Esophagus (tissue), 2 donors: ENCODE results near the gene B9D2. TPM values are rescaled to one million over a fixed set of nuclear protein-coding genes. Genes with fewer than 3 reads are reported as not detected.

ENCODE experiments used
- H3K27ac ChIP-seq, 2 donors: one replicate each; pipeline ENCODE4 v1.5.1; 2013; ENCODE audit warnings: low read depth in 2 of 2, mild to moderate bottlenecking in 2 of 2, inconsistent platforms in 1 of 2, low read length in 1 of 2, moderate library complexity in 1 of 2
- H3K27me3 ChIP-seq, 2 donors: one replicate each; pipeline ENCODE4 v1.6.1; 2013; ENCODE audit warnings: low read length in 2 of 2, control low read depth in 1 of 2, mild to moderate bottlenecking in 1 of 2; ENCODE audit not compliant: insufficient read depth in 2 of 2, control insufficient read depth in 1 of 2
- H3K36me3 ChIP-seq, 2 donors: one replicate each; pipeline ENCODE4 v1.6.1; 2013; ENCODE audit warnings: low read length in 1 of 2; ENCODE audit not compliant: control insufficient read depth in 2 of 2, insufficient read depth in 2 of 2
- H3K4me1 ChIP-seq, 2 donors: one replicate each; pipeline ENCODE4 v1.6.1; 2013; ENCODE audit warnings: low read length in 1 of 2; ENCODE audit not compliant: control insufficient read depth in 2 of 2, insufficient read depth in 2 of 2
- H3K4me3 ChIP-seq, 2 donors: one replicate each; pipeline ENCODE4 v1.5.1; 2013; ENCODE audit warnings: low read length in 2 of 2, mild to moderate bottlenecking in 2 of 2, low read depth in 1 of 2, moderate library complexity in 1 of 2
- H3K9me3 ChIP-seq, 2 donors: one replicate each; pipeline ENCODE4 v1.6.1; 2013; ENCODE audit warnings: mild to moderate bottlenecking in 2 of 2, low read depth in 1 of 2, low read length in 1 of 2, moderate library complexity in 1 of 2; ENCODE audit not compliant: control insufficient read depth in 2 of 2, insufficient read depth in 1 of 2
- WGBS, 2 donors: extraction: QIAGEN DNeasy Blood & Tissue Kit; methylation state at CpG; one replicate each; pipeline ENCODE4 v1.1.7; 2013; 5-methylcytosine and 5-hydroxymethylcytosine counted together
- polyA plus RNA-seq, 2 donors: library from polyadenylated mRNA; stranded (reverse); fragments of 200-250 nt; gene quantifications; one replicate each; pipeline ENCODE4 v1.2.3, GENCODE V29; 2013
- donor health status: healthy with polysubstance abuse.
- donor health status: Bipolar disorder and iron deficiency.

Gene B9D2
- polyA plus RNA-seq, 2 donors, result 3.1 to 6.0 TPM

DNA sequence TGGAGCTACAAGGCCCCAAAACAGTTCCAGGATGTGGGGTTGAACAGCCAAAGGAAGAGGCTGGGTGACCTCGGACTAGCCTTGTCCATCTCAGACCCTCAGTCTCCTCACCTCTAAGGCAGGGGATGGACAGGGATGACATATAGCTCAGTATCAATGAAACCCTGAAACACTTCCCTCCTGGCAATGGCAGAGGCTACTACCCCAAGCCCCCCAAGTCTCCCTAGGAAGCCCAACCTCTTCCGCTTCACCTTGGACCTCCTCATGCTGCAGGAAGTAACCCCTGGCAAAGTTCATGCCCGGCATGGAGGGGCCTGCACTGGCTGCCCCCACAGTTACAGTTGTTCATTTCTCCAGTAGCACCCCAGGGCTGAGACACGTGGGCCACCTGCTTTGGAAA, 43.4 kb downstream of the B9D2 start:
- no peak overlapping the region for H3K27ac ChIP-seq
- peaks cover 8 to 56% of the 10 kb centered on the region in 2 donors for H3K36me3 ChIP-seq
- 84 to 85% methylated on average over 4 of the region's 4 CpGs for WGBS, 2 donors

DNA sequence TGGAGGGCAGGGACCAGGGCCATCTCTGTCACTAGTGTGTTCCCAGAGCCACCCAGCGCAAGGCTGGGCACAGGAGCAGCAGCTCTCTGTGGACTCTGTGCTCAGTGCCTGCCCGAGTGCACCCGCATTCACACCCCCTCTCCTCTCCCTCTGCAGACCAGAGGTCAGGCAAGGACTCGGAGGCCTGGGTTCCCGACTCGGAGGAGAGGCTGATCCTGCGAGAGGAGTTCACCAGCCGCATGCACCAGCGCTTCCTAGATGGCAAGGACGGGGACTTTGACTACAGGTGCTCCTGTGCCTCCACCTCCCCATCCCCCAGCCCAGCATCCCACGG, 43.8 kb downstream of the B9D2 start:
- Histone ChIP-seq H3K4me1 (peaks cover 2 to 9% of the 10 kb centered on the region in 2 donors), H3K36me3 (peaks cover 8 to 56% of the 10 kb centered on the region in 2 donors), H3K9me3 (peaks cover 0 to 1% of the 10 kb centered on the region in 2 donors), H3K27ac (no peak overlapping the region), H3K4me3 (no peak overlapping the region), H3K27me3 (no peaks in the 10 kb centered on the region)
- WGBS, 2 donors, result 84 to 92% methylated on average over 9 to 11 of the region's 11 CpGs

More for the DNA sequence above, 43.4 kb downstream of the B9D2 start:
- no peaks in the 10 kb centered on the region for H3K27me3 ChIP-seq
- peaks cover 0 to 1% of the 10 kb centered on the region in 2 donors for H3K9me3 ChIP-seq
- no peak overlapping the region for H3K4me3 ChIP-seq
- H3K4me1 ChIP-seq, result peaks cover 2 to 13% of the 10 kb centered on the region in 2 donors

DNA sequence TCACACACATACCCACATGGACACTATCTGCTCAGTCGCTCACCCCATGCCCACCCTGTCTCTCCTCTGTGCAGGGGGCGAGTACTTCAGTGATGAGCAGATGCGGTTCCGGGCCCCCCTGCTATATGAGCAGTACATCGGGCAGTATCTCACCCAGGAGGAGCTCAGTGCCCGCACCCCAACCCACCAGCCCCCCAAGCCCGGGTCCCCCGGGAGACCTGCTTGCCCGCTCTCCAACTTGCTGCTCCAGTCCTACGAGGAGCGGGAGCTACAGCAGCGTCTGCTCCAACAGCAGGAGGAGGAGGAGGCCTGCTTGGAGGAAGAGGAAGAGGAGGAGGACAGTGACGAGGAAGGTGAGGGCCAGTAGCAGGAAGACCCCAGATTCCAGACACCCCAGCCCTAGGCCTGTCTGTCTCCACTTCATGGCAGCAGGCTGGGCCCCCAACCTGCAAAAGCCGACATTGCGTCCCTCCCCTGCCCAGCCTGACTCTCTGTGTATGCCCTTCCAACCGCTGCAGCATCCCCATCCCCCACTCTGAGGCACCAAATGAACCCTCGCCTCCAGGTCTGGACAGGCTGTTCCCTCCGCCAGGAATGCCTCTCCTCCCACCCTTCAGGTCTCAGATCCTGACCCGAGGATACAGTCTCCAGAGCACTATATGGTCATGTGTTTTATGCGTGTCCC, 44.3 kb downstream of the B9D2 start:
- peaks cover 2 to 8% of the 10 kb centered on the region in 2 donors for H3K4me1 ChIP-seq
- peaks cover 8 to 56% of the 10 kb centered on the region in 2 donors for H3K36me3 ChIP-seq
- H3K4me3 ChIP-seq, result no peak overlapping the region
- H3K9me3 ChIP-seq, result peaks cover 0 to 1% of the 10 kb centered on the region in 2 donors
- 83 to 85% methylated on average over 19 to 20 of the region's 20 CpGs for WGBS, 2 donors
- H3K27me3 ChIP-seq, result no peaks in the 10 kb centered on the region
- H3K27ac ChIP-seq, result no peak overlapping the region

DNA sequence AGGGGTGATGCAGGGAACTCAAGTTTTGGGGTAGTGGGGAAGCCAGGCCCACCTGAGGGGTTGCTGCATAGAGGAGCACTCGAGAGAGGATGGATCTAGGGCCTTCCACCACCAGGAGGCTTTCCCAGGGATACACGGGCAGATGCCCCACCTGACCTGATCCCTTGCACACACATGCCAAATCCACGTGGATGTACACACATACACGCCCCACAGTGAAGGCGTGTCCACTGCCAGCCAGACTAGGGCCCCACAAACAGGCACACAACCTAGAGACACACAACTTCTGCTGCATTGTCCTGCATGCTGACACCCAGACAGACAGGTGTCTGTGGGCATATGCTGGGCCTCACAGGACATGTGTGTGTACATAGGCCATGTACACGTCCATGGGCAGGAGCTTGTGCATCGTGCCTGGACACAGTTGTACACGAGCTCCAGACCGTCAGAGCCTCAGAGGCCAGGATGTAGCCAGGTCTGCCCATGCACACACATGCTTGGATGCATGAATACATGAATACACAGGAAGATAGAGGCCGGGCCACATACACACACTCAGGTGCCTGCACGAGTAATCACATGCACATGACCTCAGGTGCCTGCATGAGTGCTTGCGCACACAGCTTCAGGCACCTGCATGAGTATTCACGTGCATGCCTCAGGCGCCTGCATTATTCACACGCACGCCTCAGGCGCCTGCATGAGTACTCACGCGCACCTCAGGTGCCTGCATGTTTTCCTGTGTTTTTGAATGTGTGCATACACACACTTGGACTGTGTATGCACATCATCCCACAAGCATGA, 45.1 kb downstream of the B9D2 start:
- H3K27ac ChIP-seq, result no peak overlapping the region
- H3K4me3 ChIP-seq, result no peak overlapping the region
- 73 to 77% methylated on average over 19 of the region's 19 CpGs for WGBS, 2 donors
- peaks cover 2 to 8% of the 10 kb centered on the region in 2 donors for H3K4me1 ChIP-seq
- H3K9me3 ChIP-seq, result peaks cover 0 to 1% of the 10 kb centered on the region in 2 donors
- peaks cover 8 to 56% of the 10 kb centered on the region in 2 donors for H3K36me3 ChIP-seq
- H3K27me3 ChIP-seq, result no peaks in the 10 kb centered on the region

DNA sequence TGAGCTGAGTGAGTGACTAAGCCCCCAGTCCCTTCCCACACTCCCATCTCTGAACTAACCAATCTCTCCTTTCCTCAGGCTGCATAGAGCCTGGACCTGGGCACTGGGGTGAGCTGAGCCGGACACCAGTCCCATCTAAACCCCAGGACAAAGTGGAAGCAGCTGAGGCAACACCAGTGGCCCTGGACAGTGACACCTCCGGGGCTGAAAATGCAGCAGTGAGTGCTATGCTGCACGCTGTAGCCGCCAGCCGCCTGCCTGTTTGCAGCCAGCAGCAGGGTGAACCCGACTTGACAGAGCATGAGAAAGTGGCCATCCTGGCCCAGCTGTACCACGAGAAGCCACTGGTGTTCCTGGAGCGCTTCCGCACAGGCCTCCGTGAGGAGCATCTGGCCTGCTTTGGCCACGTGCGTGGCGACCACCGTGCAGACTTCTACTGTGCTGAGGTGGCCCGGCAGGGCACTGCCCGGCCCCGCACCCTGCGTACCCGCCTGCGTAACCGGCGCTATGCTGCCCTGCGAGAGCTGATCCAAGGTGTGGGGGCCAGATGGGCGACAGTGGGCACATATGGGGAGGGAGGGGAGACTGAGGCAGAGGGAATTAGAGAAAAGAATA, 47.5 kb downstream of the B9D2 start:
- Histone ChIP-seq H3K27me3 (no peaks in the 10 kb centered on the region), H3K9me3 (peaks cover 0 to 1% of the 10 kb centered on the region in 2 donors), H3K4me1 (peaks cover 2 to 4% of the 10 kb centered on the region in 2 donors), H3K4me3 (no peak overlapping the region), H3K36me3 (peaks cover 6 to 55% of the 10 kb centered on the region in 2 donors), H3K27ac (no peak overlapping the region)
- WGBS, 2 donors, result 96% methylated on average over 24 of the region's 24 CpGs

DNA sequence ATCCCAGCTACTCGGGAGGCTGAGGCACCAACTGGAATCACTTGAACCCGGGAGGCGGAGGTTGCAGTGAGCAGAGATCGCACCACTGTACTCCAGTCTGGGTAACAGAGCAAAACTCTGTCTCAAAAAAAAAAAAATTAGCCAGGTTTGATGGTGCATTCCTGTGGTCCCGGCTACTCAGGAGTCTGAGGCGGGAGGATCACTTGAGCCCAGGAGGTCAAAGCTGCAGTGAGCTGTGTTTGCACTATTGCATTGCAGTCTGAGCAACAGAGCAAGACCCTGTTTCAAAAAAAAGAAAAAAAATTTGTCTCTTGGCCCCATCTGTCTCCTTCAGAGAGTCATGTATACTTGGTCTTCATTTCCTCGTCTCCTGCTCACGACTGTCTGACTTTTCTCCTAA, 52.3 kb downstream of the B9D2 start:
- Histone ChIP-seq H3K9me3 (peaks cover 0 to under 1% of the 10 kb centered on the region in 2 donors), H3K4me1 (peaks cover 2 to 5% of the 10 kb centered on the region in 2 donors), H3K4me3 (no peak overlapping the region), H3K36me3 (peaks cover 4 to 21% of the 10 kb centered on the region in 2 donors), H3K27ac (no peak overlapping the region), H3K27me3 (no peaks in the 10 kb centered on the region)
- WGBS, 2 donors, result 87 to 89% methylated on average over 8 of the region's 8 CpGs

DNA sequence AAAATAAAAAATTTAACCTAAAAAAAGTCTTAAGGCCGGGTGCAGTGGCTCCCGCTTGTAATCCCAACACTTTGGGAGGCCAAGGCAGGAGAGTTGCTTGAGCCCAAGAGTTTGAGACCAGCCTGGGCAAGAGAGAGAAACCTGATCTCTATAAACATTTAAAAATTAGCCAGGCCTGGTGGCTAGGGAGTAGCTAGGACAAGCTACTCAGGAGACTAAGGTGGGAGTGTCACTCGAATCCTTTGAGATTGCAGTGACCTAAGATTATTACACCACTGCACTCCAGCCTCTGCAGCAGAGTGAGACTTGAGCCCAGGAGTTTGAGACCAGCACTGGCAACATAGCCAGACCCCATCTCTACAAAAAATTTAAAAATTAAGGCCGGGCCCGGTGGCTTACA, 52.9 kb downstream of the B9D2 start:
- 50 to 61% methylated on average over 5 of the region's 5 CpGs for WGBS, 2 donors
- Histone ChIP-seq H3K36me3 (peaks cover 5 to 21% of the 10 kb centered on the region in 2 donors), H3K27me3 (no peaks in the 10 kb centered on the region), H3K27ac (peak overlapping the region in 1 of 2 donors; percentile 97), H3K4me1 (peaks cover 2 to 6% of the 10 kb centered on the region in 2 donors), H3K4me3 (peak overlapping the region in 1 of 2 donors; percentile 81), H3K9me3 (no peaks in the 10 kb centered on the region)

DNA sequence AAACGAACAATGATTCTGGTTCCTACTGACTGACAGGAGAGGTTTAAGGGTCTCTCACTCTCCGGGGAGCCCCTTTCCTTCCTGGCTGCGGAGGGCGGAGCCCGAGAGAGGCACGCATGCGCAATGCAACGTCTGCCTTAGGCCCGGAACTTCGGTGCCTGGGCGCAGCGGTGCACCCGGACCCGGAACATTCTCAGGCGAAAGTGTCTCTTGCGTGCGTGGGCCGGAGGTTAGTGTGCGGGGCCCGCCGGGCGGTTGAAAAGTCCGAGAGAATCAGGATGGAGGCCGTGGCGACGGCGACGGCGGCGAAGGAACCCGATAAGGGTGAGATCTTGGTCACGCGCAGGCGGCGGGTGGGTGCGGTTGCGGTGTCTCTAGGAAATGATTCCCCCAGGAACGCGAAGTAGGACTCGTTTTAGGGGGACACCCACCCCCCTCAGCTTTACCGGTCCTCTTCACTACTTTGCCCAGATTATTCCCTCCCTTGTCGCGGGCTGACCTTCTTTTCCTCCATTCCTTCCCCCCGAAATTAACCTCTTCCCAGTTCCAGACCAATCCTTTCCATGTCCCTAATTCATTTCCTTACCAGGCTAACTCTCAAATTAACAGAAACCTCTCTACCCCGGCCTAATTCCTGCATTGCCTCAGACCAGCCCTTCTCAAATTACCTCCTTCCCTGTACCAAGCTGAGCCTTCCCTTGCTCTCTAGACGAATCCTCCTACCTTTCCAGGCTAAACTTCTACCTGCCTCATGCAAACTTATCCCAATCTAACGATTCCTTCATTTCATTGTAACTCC, 53.7 kb downstream of the B9D2 start, which contains the start of gene CCDC97:
CCDC97 (plus strand) TSS at position 140 of the 799 bp plus-strand sequence; CDS start at position 279, 139 bp downstream.
- Histone ChIP-seq H3K27me3 (no peaks in the 10 kb centered on the region), H3K9me3 (no peaks in the 10 kb centered on the region), H3K27ac (peak within 1 kb of the TSS; percentile 97 to 98), H3K4me3 (peak within 1 kb of the TSS; percentile 81 to 85), H3K4me1 (peaks cover 2 to 6% of the 10 kb centered on the region in 2 donors), H3K36me3 (peaks cover 13 to 24% of the 10 kb centered on the region in 2 donors)
- 0% methylated on average over 47 of the region's 47 CpGs for whole genome bisulfite sequencing, 2 donors
